ENCODE results near the gene DMRTA2. TPM values are rescaled to one million over a fixed set of nuclear protein-coding genes. Genes with fewer than 3 reads are reported as not detected.

The DMRTA2 gene
- total RNA-seq, 1 donor from 2014 or later: not detected

- Mint-ChIP-seq H3K27me3 (peaks cover 78% of the 10 kb centered on the region), H3K4me3 (peak overlapping the region; percentile 25), H3K4me1 (peaks cover 34% of the 10 kb centered on the region), H3K36me3 (ENCODE audit: low read depth) (peaks cover 20% of the 10 kb centered on the region), H3K27ac (peak overlapping the region; percentile 83), H3K9me3 (peaks cover 15% of the 10 kb centered on the region)
- DNase-seq: peak; percentile 62
- intact Hi-C loops (cut with micrococcal nuclease): no loop called here
These were observed 2.4 kb downstream of the DMRTA2 start for GRCh38 chr1:50420689-50421365.

DNA sequence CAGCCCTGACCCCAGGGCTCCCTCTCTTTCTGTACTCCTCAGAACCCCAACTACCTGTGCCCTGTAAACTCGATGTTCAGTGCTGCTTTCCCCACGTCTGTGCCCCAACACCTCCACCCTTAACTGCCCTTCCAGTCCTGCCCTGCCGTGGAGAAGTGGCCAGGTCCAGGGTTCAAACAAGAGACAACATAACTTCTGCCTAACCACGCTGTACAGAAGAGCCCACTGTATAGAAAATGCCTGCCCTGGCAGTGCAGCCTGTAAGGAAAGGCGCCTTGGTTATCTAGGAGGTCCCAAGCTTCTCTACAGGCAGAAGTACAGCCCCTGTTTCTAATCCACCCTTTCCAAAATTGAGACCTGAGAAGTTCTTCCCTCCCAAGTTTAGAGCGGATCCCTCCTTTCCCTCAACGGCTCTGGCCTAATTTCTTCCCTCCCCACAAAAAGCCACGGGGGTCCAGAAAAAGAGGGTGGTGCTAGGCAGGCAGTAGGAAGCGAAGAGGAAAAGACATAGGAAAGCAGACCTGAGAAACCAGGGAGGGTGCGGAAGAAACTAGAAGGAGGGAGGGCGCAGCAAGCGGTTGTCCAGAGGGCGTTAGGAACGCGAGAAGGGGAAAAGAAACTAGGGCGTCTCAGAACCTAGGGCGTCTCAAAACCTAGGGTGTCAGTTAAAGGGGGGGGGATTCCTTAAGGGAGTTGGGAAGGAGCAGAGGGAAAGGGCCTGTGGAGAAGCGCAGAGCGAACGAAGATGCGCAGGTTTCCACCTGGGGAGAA is 3.2 kb downstream of the DMRTA2 start:
- Mint-ChIP-seq H3K9me3 (peaks cover 15% of the 10 kb centered on the region), H3K27ac (peak overlapping the region; percentile 83), H3K4me1 (peaks cover 33% of the 10 kb centered on the region), H3K36me3 (ENCODE audit: low read depth) (peaks cover 20% of the 10 kb centered on the region), H3K4me3 (peak overlapping the region; percentile 25), H3K27me3 (peaks cover 75% of the 10 kb centered on the region)
- DNase-seq: peak; percentile 48
- intact Hi-C loops (cut with micrococcal nuclease): no loop called here

GRCh38 chr1:50419192-50419906 is 3.9 kb downstream of the DMRTA2 start:
- intact Hi-C loops (cut with micrococcal nuclease): no loop called here
- Mint-ChIP-seq H3K9me3 (peaks cover 15% of the 10 kb centered on the region), H3K27me3 (peaks cover 75% of the 10 kb centered on the region), H3K4me3 (no peak overlapping the region), H3K36me3 (ENCODE audit: low read depth) (peaks cover 19% of the 10 kb centered on the region), H3K4me1 (peaks cover 29% of the 10 kb centered on the region), H3K27ac (peak overlapping the region; percentile 83)
- peak; percentile 57 for DNase-seq

DNA sequence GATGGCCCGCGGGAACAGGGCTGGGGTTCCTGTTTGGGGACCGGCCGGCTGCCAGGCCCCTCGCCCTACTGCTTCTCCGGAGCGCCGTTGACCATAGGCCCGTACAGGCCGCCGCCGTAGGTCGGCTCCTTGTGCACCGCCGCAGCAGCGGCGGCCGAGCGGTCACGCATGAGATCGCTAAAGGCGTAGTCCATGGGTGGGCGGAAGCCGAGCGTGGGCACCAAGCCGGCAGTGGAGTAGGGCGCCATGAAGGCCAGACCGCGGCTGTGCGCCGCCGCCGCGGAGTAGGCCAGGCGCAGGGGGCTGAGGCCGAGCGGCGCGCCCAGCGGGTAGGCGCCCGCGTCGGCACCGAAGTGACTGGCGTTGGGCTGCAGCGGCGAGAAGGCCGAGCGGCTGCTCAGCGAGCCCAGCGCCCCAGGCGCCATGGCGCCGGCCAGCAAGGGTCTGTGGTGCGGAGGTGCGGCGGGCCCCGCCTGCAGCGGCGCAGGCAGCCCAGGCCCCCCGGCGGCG is 4.6 kb downstream of the DMRTA2 start:
- Mint-ChIP-seq H3K9me3 (peaks cover 15% of the 10 kb centered on the region), H3K4me3 (no peak overlapping the region), H3K27ac (no peak overlapping the region), H3K36me3 (ENCODE audit: low read depth) (peaks cover 16% of the 10 kb centered on the region), H3K4me1 (peaks cover 24% of the 10 kb centered on the region), H3K27me3 (peaks cover 76% of the 10 kb centered on the region)
- DNase-seq: peak; percentile 57
- intact Hi-C loops (cut with micrococcal nuclease): no loop called here

GRCh38 chr1:50417946-50418599 is 5.2 kb downstream of the DMRTA2 start:
- peaks cover 16% of the 10 kb centered on the region for H3K36me3 Mint-ChIP-seq (ENCODE audit: low read depth)
- H3K4me1 Mint-ChIP-seq: peaks cover 20% of the 10 kb centered on the region
- peaks cover 14% of the 10 kb centered on the region for H3K9me3 Mint-ChIP-seq
- peak; percentile 56 for DNase-seq
- H3K27me3 Mint-ChIP-seq: peaks cover 73% of the 10 kb centered on the region
- H3K27ac Mint-ChIP-seq: no peak overlapping the region
- H3K4me3 Mint-ChIP-seq: no peak overlapping the region
- intact Hi-C loops (cut with micrococcal nuclease): no loop called here

DNA sequence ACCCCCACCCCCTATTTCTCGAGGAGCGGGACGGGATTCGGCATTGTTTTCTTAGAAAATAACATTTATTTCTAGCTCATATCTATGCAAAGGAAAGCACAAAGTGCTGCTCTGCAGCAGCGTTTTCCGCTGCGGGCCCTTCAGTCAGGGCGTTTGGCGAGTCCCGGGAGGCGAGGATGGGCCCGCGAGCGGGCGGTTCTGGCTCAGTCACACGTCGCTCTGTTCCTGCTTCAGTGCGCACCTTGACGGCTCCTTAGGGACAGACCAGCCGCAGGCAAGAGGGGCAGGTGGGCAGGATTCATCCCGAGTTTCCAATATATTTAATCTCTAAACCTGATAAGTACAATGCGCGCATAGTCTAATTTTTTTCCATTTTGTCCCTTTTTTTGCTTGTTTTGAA is 5.7 kb downstream of the DMRTA2 start:
- Mint-ChIP-seq H3K9me3 (peaks cover 12% of the 10 kb centered on the region), H3K4me1 (peaks cover 17% of the 10 kb centered on the region), H3K4me3 (no peak overlapping the region), H3K36me3 (ENCODE audit: low read depth) (peaks cover 16% of the 10 kb centered on the region), H3K27me3 (peaks cover 70% of the 10 kb centered on the region), H3K27ac (peak overlapping the region; percentile 62)
- DNase-seq: peak; percentile 57
- intact Hi-C loops (cut with micrococcal nuclease): no loop called here

- H3K36me3 Mint-ChIP-seq (ENCODE audit: low read depth): peaks cover 15% of the 10 kb centered on the region
- intact Hi-C loops (cut with micrococcal nuclease): no loop called here
- H3K4me1 Mint-ChIP-seq: peaks cover 12% of the 10 kb centered on the region
- peaks cover 63% of the 10 kb centered on the region for H3K27me3 Mint-ChIP-seq
- H3K27ac Mint-ChIP-seq: peak overlapping the region; percentile 45
- no peak overlapping the region for H3K4me3 Mint-ChIP-seq
- DNase-seq: peak; percentile 53
- peaks cover 12% of the 10 kb centered on the region for H3K9me3 Mint-ChIP-seq
These were observed 6.4 kb downstream of the DMRTA2 start for GRCh38 chr1:50416553-50417453.

- Mint-ChIP-seq H3K36me3 (ENCODE audit: low read depth) (peaks cover 13% of the 10 kb centered on the region), H3K4me3 (no peak overlapping the region), H3K4me1 (peaks cover 11% of the 10 kb centered on the region), H3K27me3 (peaks cover 59% of the 10 kb centered on the region), H3K27ac (peak overlapping the region; percentile 45), H3K9me3 (peaks cover 12% of the 10 kb centered on the region)
- intact Hi-C loops (cut with micrococcal nuclease): no loop called here
- DNase-seq: peak; percentile 48
These were observed 7.1 kb downstream of the DMRTA2 start for GRCh38 chr1:50416150-50416527.

- Mint-ChIP-seq H3K4me1 (peaks cover 10% of the 10 kb centered on the region), H3K9me3 (peaks cover 12% of the 10 kb centered on the region), H3K36me3 (ENCODE audit: low read depth) (peaks cover 13% of the 10 kb centered on the region), H3K4me3 (no peak overlapping the region), H3K27ac (no peak overlapping the region), H3K27me3 (peaks cover 61% of the 10 kb centered on the region)
- DNase-seq: no peak
- intact Hi-C loops (cut with micrococcal nuclease): no loop called here
These were observed 7.8 kb downstream of the DMRTA2 start for GRCh38 chr1:50415235-50416149.

GRCh38 chr1:50414853-50415234 is 8.4 kb downstream of the DMRTA2 start:
- H3K27ac Mint-ChIP-seq: no peak overlapping the region
- peaks cover 3% of the 10 kb centered on the region for H3K4me1 Mint-ChIP-seq
- peaks cover 8% of the 10 kb centered on the region for H3K36me3 Mint-ChIP-seq (ENCODE audit: low read depth)
- H3K4me3 Mint-ChIP-seq: no peak overlapping the region
- intact Hi-C loops (cut with micrococcal nuclease): no loop called here
- peaks cover 58% of the 10 kb centered on the region for H3K27me3 Mint-ChIP-seq
- peaks cover 5% of the 10 kb centered on the region for H3K9me3 Mint-ChIP-seq
- no peak for DNase-seq

DNA sequence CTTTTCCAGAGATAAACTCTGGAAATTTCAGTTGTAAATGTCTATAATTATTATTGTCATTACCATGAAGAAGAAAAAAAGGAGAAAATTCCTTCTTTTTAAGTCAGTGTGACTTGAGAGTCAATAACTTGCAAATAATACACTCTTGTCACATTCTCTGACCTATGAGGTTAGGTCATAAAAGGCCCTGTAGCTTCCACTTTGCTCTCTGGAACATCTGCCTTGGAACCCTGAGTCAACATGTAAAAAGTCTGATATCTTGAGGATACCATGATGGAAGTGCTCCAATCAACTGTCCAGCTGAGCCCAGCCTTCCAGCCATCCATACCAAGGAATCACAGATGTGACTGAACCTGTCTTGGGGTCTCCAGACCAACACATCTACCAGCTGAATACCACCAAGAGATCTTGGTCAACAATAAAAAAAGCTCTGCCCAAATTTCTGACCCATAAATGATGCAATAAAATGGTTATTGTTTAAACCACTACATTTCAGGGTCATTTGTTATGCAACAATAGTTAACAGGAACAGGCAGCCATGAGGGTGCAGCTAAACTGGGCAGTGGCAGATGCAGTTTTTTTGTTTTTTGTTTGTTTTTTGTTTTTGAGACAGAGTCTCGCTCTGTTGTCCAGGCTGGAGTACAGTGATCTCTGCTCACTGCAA is 10.3 kb downstream of the DMRTA2 start:
- intact Hi-C loops (cut with micrococcal nuclease): no loop called here
- DNase-seq: no peak
- no peak overlapping the region for H3K27ac Mint-ChIP-seq
- H3K27me3 Mint-ChIP-seq: peaks cover 54% of the 10 kb centered on the region
- peaks cover 3% of the 10 kb centered on the region for H3K9me3 Mint-ChIP-seq
- peaks cover 6% of the 10 kb centered on the region for H3K36me3 Mint-ChIP-seq (ENCODE audit: low read depth)
- H3K4me3 Mint-ChIP-seq: no peak overlapping the region
- H3K4me1 Mint-ChIP-seq: no peaks in the 10 kb centered on the region

- H3K4me1 Mint-ChIP-seq: no peaks in the 10 kb centered on the region
- intact Hi-C loops (cut with micrococcal nuclease): no loop called here
- DNase-seq: no peak
These were observed 17.4 kb downstream of the DMRTA2 start for GRCh38 chr1:50405814-50406213.

More at GRCh38 chr1:50405814-50406213, 17.4 kb downstream of the DMRTA2 start:
- H3K36me3 Mint-ChIP-seq (ENCODE audit: low read depth): no peaks in the 10 kb centered on the region
- H3K27ac Mint-ChIP-seq: no peak overlapping the region
- H3K4me3 Mint-ChIP-seq: no peak overlapping the region
- no peaks in the 10 kb centered on the region for H3K9me3 Mint-ChIP-seq
- peaks cover 39% of the 10 kb centered on the region for H3K27me3 Mint-ChIP-seq

All from activated CD4-positive, alpha-beta T cell treated with anti-CD3 and anti-CD28 coated beads, Interleukin-2, amount 10 ng/mL, durations not matched to agents 24 days and 14 days (primary cell).